Activated CD4-positive, alpha-beta memory T cell treated with anti-CD3 and anti-CD28 coated beads for 36 hours (primary cell): ENCODE measurements around the gene NME7. TPM values are rescaled to one million over a fixed set of nuclear protein-coding genes. Genes with fewer than 3 reads are reported as not detected.

Source experiments
- CTCF ChIA-PET: fragments of 350-600 bp; sonication (Branson Sonifier 250); formaldehyde crosslinking; loops from one replicate; lab custom pipeline; 2021; ENCODE audit warnings: antibody characterized with exemption, inconsistent platforms; lab: Charles Lee
- POLR2A ChIA-PET: fragments of 350-600 bp; sonication (Branson Sonifier 250); formaldehyde crosslinking; loops from one replicate; lab custom pipeline; 2021; ENCODE audit warnings: antibody characterized with exemption; lab: Charles Lee
- DNase-seq: peaks from one replicate; pipeline ENCODE4 v3.0.0-alpha.2; 2020
- H3K27ac Mint-ChIP-seq: one replicate; pipeline ENCODE4 v1.8.0; 2021; ENCODE audit warnings: mixed read lengths
- H3K27me3 Mint-ChIP-seq: one replicate; pipeline ENCODE4 v1.8.0; 2021; ENCODE audit warnings: mixed read lengths
- H3K36me3 Mint-ChIP-seq: one replicate; pipeline ENCODE4 v1.8.0; 2021; ENCODE audit warnings: mixed read lengths
- H3K4me1 Mint-ChIP-seq: one replicate; pipeline ENCODE4 v1.8.0; 2021; ENCODE audit warnings: low read depth, mixed read lengths
- H3K4me3 Mint-ChIP-seq: one replicate; pipeline ENCODE4 v1.8.0; 2021; ENCODE audit warnings: mild to moderate bottlenecking, mixed read lengths
- H3K9me3 Mint-ChIP-seq: one replicate; pipeline ENCODE4 v1.8.0; 2021; ENCODE audit warnings: mixed read lengths
- intact Hi-C: fragments of 100-400 bp; cut with micrococcal nuclease; formaldehyde crosslinking; loops from one replicate; pipeline ENCODE4 v1.15.1; 2023
- total RNA-seq, 2 experiments: library from RNA; stranded (reverse); gene quantifications; one replicate each; pipeline ENCODE4 v1.2.3, GENCODE V29; 2021

The NME7 gene
- total RNA-seq, 2 experiments from 2014 or later = 12.9 to 15.9 TPM

GRCh38 chr1:169099561-169099960 lies 268.0 kb downstream of the NME7 start:
- H3K36me3 Mint-ChIP-seq = no peaks in the 10 kb centered on the region
- H3K4me1 Mint-ChIP-seq = no peaks in the 10 kb centered on the region
- peaks cover 7% of the 10 kb centered on the region for H3K27me3 Mint-ChIP-seq
- intact Hi-C loops = no loop called here
- peaks cover 4% of the 10 kb centered on the region for H3K9me3 Mint-ChIP-seq
- CTCF ChIA-PET = no interaction called here
- H3K4me3 Mint-ChIP-seq = no peak overlapping the region
- POLR2A ChIA-PET = no interaction called here
- no peak for DNase-seq
- no peak overlapping the region for H3K27ac Mint-ChIP-seq

- no peak overlapping the region for H3K27ac Mint-ChIP-seq
- ChIA-PET POLR2A (no interaction called here), CTCF (no interaction called here)
- no peaks in the 10 kb centered on the region for H3K4me1 Mint-ChIP-seq
- H3K9me3 Mint-ChIP-seq = peaks cover 4% of the 10 kb centered on the region
- DNase-seq = no peak
- intact Hi-C loops = no loop called here
- H3K36me3 Mint-ChIP-seq = no peaks in the 10 kb centered on the region
- no peak overlapping the region for H3K4me3 Mint-ChIP-seq
- H3K27me3 Mint-ChIP-seq = peaks cover 7% of the 10 kb centered on the region
Observed at GRCh38 chr1:169098380-169098779, 269.2 kb downstream of the NME7 start.

- Mint-ChIP-seq H3K9me3 (peaks cover 4% of the 10 kb centered on the region), H3K4me3 (no peak overlapping the region), H3K27me3 (peaks cover 10% of the 10 kb centered on the region), H3K4me1 (peaks cover 3% of the 10 kb centered on the region), H3K27ac (no peak overlapping the region), H3K36me3 (no peaks in the 10 kb centered on the region)
- intact Hi-C loops = no loop called here
- DNase-seq = no peak
- ChIA-PET CTCF (no interaction called here), POLR2A (interaction anchor here (1.2 kb wide), 1 partner anchor 9 kb away, joined by 4 read pairs; no protein-coding TSS in a partner anchor)
Observed at GRCh38 chr1:169094897-169095569, 272.6 kb downstream of the NME7 start.

DNA sequence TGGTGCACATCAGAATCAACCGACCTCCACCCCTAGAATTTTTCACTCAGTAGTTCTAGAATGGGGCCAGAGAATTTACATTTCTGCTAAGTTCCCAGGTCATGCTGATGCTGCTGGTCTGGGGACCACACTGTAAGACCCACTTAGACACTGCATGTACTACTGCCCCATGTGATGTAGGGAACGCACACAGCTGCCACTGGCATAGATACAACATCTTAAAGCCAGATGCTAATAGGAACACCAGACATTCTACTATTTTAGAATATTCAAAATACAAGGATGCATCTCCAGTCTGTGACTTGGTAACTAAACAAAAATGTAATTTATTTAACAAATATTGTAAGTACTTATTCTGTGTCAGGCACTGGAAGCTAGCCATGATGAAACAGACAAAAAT lies 275.2 kb downstream of the NME7 start:
- intact Hi-C loops = no loop called here
- peaks cover 4% of the 10 kb centered on the region for H3K4me1 Mint-ChIP-seq
- CTCF ChIA-PET = no interaction called here
- POLR2A ChIA-PET = no interaction called here
- H3K27ac Mint-ChIP-seq = no peak overlapping the region
- no peaks in the 10 kb centered on the region for H3K36me3 Mint-ChIP-seq
- peaks cover 4% of the 10 kb centered on the region for H3K9me3 Mint-ChIP-seq
- no peak for DNase-seq
- peaks cover 14% of the 10 kb centered on the region for H3K27me3 Mint-ChIP-seq
- no peak overlapping the region for H3K4me3 Mint-ChIP-seq

DNA sequence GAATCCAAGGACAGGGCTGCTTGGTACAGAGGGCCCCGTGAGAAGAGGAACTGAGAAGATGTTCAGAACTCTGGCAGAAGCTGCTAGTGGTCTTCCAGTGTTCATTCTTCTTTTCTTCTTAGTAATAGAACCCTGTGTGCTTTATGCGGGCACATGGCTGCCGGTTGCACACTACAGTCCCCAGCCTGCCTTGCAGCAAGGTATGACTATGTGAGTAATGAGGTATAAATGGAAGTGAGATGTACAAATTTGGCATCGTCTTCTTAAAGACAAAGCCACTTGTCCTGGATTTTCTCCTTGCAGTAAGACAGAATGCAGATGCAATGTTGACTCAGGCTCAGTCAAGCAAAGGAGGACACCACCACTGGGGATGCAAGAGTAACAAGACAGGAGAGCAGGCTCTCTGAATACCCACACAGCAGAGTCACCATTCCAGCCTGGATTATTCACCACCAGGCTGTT lies 276.1 kb downstream of the NME7 start:
- ChIA-PET CTCF (no interaction called here), POLR2A (no interaction called here)
- intact Hi-C loops = no loop called here
- Mint-ChIP-seq H3K4me3 (no peak overlapping the region), H3K4me1 (peaks cover 13% of the 10 kb centered on the region), H3K27ac (no peak overlapping the region), H3K36me3 (no peaks in the 10 kb centered on the region), H3K9me3 (peaks cover 4% of the 10 kb centered on the region), H3K27me3 (peaks cover 14% of the 10 kb centered on the region)
- DNase-seq = no peak

- peaks cover 13% of the 10 kb centered on the region for H3K4me1 Mint-ChIP-seq
- CTCF ChIA-PET = interaction anchor here (1.1 kb wide), 1 partner anchor 25 kb away, joined by 4 read pairs; no protein-coding TSS in a partner anchor
- intact Hi-C loops = no loop called here
Observed at GRCh38 chr1:169090900-169091311, 276.7 kb downstream of the NME7 start.

GRCh38 chr1:169090308-169090899 lies 277.2 kb downstream of the NME7 start:
- H3K4me3 Mint-ChIP-seq = no peak overlapping the region
- H3K9me3 Mint-ChIP-seq = no peaks in the 10 kb centered on the region
- POLR2A ChIA-PET = no interaction called here
- peaks cover 9% of the 10 kb centered on the region for H3K27me3 Mint-ChIP-seq
- CTCF ChIA-PET = interaction anchor here (0.8 to 1.1 kb wide), 2 partner anchors 24 to 747 kb away, joined by 3 to 4 read pairs; no protein-coding TSS in a partner anchor
- H3K27ac Mint-ChIP-seq = no peak overlapping the region
- no peaks in the 10 kb centered on the region for H3K36me3 Mint-ChIP-seq
- H3K4me1 Mint-ChIP-seq = peaks cover 13% of the 10 kb centered on the region
- intact Hi-C loops = no loop called here
- no peak for DNase-seq

More at GRCh38 chr1:169090900-169091311, 276.7 kb downstream of the NME7 start:
- POLR2A ChIA-PET = no interaction called here
- H3K36me3 Mint-ChIP-seq = no peaks in the 10 kb centered on the region
- H3K27ac Mint-ChIP-seq = no peak overlapping the region
- no peak overlapping the region for H3K4me3 Mint-ChIP-seq
- peaks cover 4% of the 10 kb centered on the region for H3K9me3 Mint-ChIP-seq
- no peak for DNase-seq
- H3K27me3 Mint-ChIP-seq = peaks cover 14% of the 10 kb centered on the region

GRCh38 chr1:169089776-169090175 lies 277.8 kb downstream of the NME7 start:
- Mint-ChIP-seq H3K9me3 (no peaks in the 10 kb centered on the region), H3K36me3 (no peaks in the 10 kb centered on the region), H3K4me1 (peaks cover 13% of the 10 kb centered on the region), H3K27ac (no peak overlapping the region), H3K27me3 (peaks cover 9% of the 10 kb centered on the region), H3K4me3 (no peak overlapping the region)
- POLR2A ChIA-PET = no interaction called here
- DNase-seq = no peak
- intact Hi-C loops = no loop called here
- CTCF ChIA-PET = interaction anchor here (0.8 to 1.1 kb wide), 2 partner anchors 24 to 747 kb away, joined by 3 to 4 read pairs; no protein-coding TSS in a partner anchor

DNA sequence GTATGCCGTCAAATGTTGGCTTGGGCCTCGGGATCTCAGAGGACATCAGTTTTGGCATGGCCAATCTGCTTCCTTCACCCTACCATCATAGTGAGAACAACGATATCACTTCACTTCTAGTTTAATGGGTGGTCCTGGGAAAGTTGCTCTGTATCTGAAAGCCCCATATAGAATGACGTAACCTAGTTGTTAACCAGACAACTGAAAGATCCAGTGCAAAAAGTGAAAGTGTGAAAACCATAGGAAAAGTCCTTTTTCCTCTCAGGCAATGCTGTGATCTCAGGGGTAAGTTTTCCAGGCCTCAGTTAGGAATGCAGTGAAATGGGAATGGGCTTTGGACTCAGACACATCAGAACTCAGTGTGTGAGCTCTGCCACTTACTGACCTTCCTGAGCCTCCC lies 279.7 kb downstream of the NME7 start:
- ChIA-PET POLR2A (no interaction called here), CTCF (no interaction called here)
- H3K36me3 Mint-ChIP-seq = no peaks in the 10 kb centered on the region
- no peak overlapping the region for H3K4me3 Mint-ChIP-seq
- intact Hi-C loops = no loop called here
- peaks cover 13% of the 10 kb centered on the region for H3K4me1 Mint-ChIP-seq
- H3K27ac Mint-ChIP-seq = no peak overlapping the region
- DNase-seq = no peak
- no peaks in the 10 kb centered on the region for H3K9me3 Mint-ChIP-seq
- H3K27me3 Mint-ChIP-seq = peaks cover 6% of the 10 kb centered on the region

DNA sequence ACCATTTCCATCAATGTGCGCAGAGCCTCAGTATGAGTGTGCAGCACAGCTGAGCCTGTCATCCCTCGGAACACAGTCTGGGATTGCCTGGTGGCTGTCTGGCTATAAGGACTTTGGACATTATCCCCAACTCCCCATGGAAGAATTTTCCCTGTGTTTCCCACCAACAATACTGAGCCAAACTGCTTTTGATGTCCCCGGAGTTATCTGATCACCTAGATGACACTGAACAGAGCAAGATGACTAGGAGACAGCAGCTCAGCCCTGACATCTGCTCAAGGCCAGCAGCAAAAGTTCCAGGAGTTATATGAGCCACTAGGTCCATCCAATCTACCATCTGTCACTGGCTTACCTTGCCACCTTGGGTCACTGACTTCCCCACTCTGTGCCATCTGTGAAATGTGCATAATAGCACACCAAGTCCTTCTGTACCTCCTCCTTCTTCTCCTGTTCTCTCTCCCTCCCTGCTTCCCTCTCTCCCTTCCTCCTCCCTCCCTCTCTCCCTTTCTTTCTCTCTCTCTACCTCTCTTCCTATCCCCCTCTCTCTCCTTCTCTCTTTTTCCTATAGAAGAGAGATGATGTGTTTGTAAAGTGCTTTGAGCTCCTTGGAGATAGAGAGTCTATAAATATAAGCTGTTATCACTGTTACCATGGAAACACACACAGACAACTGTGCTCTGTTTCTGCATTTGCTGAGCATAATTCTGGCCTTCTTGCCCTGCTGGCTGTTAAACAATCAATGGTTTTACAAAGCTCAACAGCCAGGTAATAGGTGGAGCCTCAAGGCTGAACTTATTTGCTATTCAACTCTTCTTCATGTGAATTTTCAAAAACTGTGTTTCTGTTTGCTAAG lies 280.8 kb downstream of the NME7 start:
- peaks cover 6% of the 10 kb centered on the region for H3K27me3 Mint-ChIP-seq
- ChIA-PET POLR2A (no interaction called here), CTCF (interaction anchor here (1.0 kb wide), 1 partner anchor 477 kb away, joined by 3 read pairs; no protein-coding TSS in a partner anchor)
- peaks cover 13% of the 10 kb centered on the region for H3K4me1 Mint-ChIP-seq
- H3K27ac Mint-ChIP-seq = no peak overlapping the region
- no peaks in the 10 kb centered on the region for H3K36me3 Mint-ChIP-seq
- no peaks in the 10 kb centered on the region for H3K9me3 Mint-ChIP-seq
- intact Hi-C loops = no loop called here
- no peak overlapping the region for H3K4me3 Mint-ChIP-seq
- DNase-seq = no peak

DNA sequence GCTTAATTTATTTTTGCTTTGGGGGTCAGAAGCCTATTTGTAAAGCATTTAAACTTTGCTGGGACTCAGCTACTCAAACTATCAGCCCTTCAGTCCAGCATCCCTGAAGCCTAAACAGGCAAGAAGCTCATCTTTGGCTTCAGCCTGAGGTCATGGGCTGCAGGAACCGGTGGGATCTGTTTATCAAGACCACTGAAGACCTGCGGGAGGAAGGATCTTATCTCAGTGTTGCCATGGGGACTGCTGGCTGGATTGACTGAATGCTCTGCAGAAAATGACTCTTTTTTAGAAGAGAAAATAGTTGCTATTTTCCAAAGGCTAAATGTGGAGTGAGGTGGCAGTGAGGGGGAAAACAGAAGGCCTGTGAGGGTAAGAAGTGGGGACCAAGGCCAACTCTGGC lies 281.7 kb downstream of the NME7 start:
- Mint-ChIP-seq H3K36me3 (no peaks in the 10 kb centered on the region), H3K9me3 (no peaks in the 10 kb centered on the region), H3K27me3 (peaks cover 6% of the 10 kb centered on the region), H3K4me3 (no peak overlapping the region), H3K27ac (no peak overlapping the region), H3K4me1 (peaks cover 13% of the 10 kb centered on the region)
- DNase-seq = no peak
- ChIA-PET POLR2A (no interaction called here), CTCF (no interaction called here)
- intact Hi-C loops = no loop called here
